ENCODE results near the gene SIX1. TPM values are rescaled to one million over a fixed set of nuclear protein-coding genes. Genes with fewer than 3 reads are reported as not detected.
A peak's percentile ranks its signal among the peaks of the same experiment; 100 is the strongest.

Gene SIX1
- total and polyA plus RNA-seq, 7 experiments from 2014 or later = 0.70 TPM; not detected in 6

DNA sequence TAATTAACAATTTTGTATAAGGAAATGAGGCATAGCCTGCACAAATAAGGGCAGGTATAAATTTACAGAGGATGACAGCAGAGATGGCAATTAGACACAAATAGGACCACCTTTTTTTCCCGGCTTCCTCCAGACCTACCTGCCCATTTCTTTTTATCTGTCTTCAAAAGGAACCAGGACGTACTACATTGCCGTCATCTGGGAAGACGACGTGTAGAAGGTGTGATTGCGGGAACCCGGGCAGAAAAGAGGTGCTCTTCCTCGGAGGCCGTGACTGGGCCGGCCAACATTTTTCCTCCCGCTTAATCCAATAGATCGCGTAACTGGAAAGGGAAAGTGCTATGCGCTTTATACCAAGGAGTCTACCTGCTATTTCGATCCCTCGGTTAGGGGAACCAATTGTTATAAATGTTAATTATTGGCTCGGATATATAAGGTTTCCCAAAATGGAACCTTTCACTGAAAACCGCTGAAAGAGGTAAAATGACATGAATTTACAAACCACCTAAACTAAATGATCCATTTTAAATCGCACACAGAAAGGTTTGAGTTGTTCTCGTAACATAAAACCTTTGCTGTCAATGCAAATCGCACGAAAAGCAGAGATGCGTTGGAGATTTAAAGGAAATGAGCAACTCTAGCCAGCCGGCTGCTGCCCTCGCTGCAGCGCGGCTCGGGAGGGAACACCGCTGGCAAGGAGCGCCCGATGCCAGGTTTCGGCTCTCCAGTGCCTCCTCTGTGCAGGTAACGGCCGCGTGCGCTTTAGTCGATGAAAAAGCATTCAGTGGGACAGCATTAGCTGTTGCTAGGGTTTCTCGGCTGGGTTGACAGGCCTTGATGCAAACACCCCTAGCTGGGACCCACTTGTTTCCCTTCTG, 2.8 kb upstream of the SIX1 start:
- peaks cover 14 to 44% of the 10 kb centered on the region in 2 donors for H3K27me3 ChIP-seq (ENCODE audit: control insufficient read depth in 2 of 2, insufficient read depth in 2 of 2, low read length in 2 of 2)
- peaks cover 33 to 75% (median 68%) of the 10 kb centered on the region in 7 donors for H3K4me1 Mint-ChIP-seq
- H3K4me3 Mint-ChIP-seq = peak overlapping the region; percentile 7 to 75 (median 52)
- no peak overlapping the region for H3K27ac ChIP-seq (ENCODE audit: low read depth, low read length)
- no peaks in the 10 kb centered on the region for H3K9me3 ChIP-seq (ENCODE audit: control insufficient read depth in 2 of 3, low read length in 3 of 3)
- DNase-seq (no peak), ATAC-seq (no peak)
- CTCF ChIA-PET = no interaction called here
- no peak overlapping the region for H3K27ac Mint-ChIP-seq
- intact Hi-C loops (cut with micrococcal nuclease) = loop anchor here (2.0 to 10.0 kb wide), 3 partner anchors 70 to 373 kb away; partner anchors contain the start of gene SIX4 (in 1 of the 2)
- peaks cover 0 to 14% (median 4%) of the 10 kb centered on the region in 5 donors for H3K36me3 Mint-ChIP-seq
- H3K36me3 ChIP-seq (ENCODE audit: control insufficient read depth in 2 of 3, insufficient read depth in 3 of 3, low read length in 3 of 3) = no peaks in the 10 kb centered on the region
- peaks cover 76 to 92% (median 79%) of the 10 kb centered on the region in 5 donors for H3K27me3 Mint-ChIP-seq
- no peak overlapping the region for H3K4me3 ChIP-seq (ENCODE audit: low read length)
- H3K4me1 ChIP-seq (ENCODE audit: control insufficient read depth in 2 of 2, insufficient read depth in 2 of 2, low read length in 2 of 2) = peaks cover 12 to 28% of the 10 kb centered on the region in 2 donors
- peaks cover 0 to 9% (median 0%) of the 10 kb centered on the region in 11 donors for H3K9me3 Mint-ChIP-seq
- POLR2A ChIA-PET = no interaction called here

DNA sequence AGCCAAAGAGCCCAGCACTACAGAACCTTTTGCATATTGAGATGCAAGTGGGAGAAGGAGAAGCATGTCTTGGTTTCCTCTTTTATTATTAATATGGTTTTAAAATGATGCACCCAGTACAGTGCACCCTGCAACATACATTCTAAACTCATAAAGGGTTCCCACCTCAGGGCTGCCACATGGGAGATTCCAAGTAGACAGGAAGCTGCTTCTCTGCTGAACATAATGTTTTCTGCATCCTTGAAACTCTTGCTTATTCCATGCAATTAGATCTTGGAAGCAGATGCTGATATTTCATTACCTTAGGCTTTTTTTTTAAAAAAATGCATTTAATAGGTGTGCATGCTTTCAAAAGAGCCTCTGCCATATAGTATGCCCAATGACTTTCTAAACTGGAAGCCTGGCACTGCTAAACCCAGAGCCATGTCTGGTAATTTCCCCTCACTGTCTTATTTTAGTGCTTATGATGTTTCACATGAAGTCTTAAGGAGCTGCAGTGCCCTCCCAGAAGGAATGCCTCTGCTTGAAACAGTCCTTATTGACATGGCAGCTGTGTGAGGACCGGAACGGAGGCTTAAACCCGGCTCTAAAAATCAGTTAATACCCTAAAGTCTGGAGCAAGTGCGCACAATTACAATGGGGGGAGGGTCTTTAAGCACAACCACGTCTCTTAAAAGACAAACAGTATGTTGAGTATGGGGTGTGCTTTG, 2.0 kb upstream of the SIX1 start:
- Mint-ChIP-seq H3K27ac (no peak overlapping the region), H3K27me3 (peaks cover 82 to 95% (median 85%) of the 10 kb centered on the region in 5 donors), H3K4me3 (peak overlapping the region in 8 of 10 donors; percentile 31 to 75 (median 64)), H3K36me3 (peaks cover 0 to 14% (median 4%) of the 10 kb centered on the region in 5 donors), H3K4me1 (peaks cover 33 to 80% (median 70%) of the 10 kb centered on the region in 7 donors), H3K9me3 (peaks cover 0 to 9% (median 0%) of the 10 kb centered on the region in 11 donors)
- Histone ChIP-seq H3K9me3 (ENCODE audit: control insufficient read depth in 2 of 3, low read length in 3 of 3) (no peaks in the 10 kb centered on the region), H3K27ac (ENCODE audit: low read depth, low read length) (no peak overlapping the region), H3K4me1 (ENCODE audit: control insufficient read depth in 2 of 2, insufficient read depth in 2 of 2, low read length in 2 of 2) (peaks cover 8 to 23% of the 10 kb centered on the region in 2 donors), H3K27me3 (ENCODE audit: control insufficient read depth in 2 of 2, insufficient read depth in 2 of 2, low read length in 2 of 2) (peaks cover 10 to 49% of the 10 kb centered on the region in 2 donors), H3K4me3 (ENCODE audit: low read length) (no peak overlapping the region), H3K36me3 (ENCODE audit: control insufficient read depth in 2 of 3, insufficient read depth in 3 of 3, low read length in 3 of 3) (no peaks in the 10 kb centered on the region)
- intact Hi-C loops (cut with micrococcal nuclease) = loop anchor here (5.0 to 10.0 kb wide), 2 partner anchors 71 to 374 kb away; partner anchors contain the start of gene SIX4 (in 1 of the 2)
- DNase-seq (no peak), ATAC-seq (no peak)
- CTCF ChIA-PET = no interaction called here
- POLR2A ChIA-PET = no interaction called here

DNA sequence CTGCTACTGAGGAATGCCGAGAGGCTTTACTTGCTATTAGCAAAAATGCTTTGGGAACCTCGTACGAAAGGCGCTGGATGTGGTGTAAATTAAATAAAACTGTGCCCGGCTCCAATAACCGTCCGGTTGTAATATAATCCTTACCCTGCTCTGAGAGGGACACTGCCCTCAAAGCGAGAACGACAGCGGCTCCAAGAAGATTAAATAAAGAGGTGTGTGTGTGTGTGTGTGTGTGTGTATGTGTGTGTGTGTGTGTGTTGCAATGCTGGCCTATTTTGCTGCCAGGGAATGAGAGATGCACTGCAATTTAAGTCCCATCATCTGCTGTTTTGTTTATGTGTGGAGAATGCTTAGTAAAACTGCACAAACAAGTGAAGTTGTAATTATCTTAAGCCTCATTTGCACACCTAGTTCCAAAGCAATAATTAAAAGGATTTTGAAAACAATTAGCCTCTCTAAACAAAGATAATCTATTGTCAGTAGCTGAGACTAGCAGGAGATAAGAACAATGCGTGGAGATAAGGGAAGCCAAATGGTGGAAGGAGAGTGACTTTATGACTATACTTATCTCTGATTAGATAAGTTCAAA, 1.2 kb upstream of the SIX1 start:
- H3K4me1 Mint-ChIP-seq = peaks cover 26 to 77% (median 63%) of the 10 kb centered on the region in 7 donors
- H3K36me3 Mint-ChIP-seq = peaks cover 0 to 8% (median 4%) of the 10 kb centered on the region in 5 donors
- Histone ChIP-seq H3K36me3 (ENCODE audit: control insufficient read depth in 2 of 3, insufficient read depth in 3 of 3, low read length in 3 of 3) (no peaks in the 10 kb centered on the region), H3K9me3 (ENCODE audit: control insufficient read depth in 2 of 3, low read length in 3 of 3) (no peaks in the 10 kb centered on the region), H3K27me3 (ENCODE audit: control insufficient read depth in 2 of 2, insufficient read depth in 2 of 2, low read length in 2 of 2) (peaks cover 10 to 56% of the 10 kb centered on the region in 2 donors), H3K4me3 (ENCODE audit: low read length) (no peak overlapping the region), H3K27ac (ENCODE audit: low read depth, low read length) (no peak overlapping the region), H3K4me1 (ENCODE audit: control insufficient read depth in 2 of 2, insufficient read depth in 2 of 2, low read length in 2 of 2) (peaks cover 8 to 17% of the 10 kb centered on the region in 2 donors)
- H3K4me3 Mint-ChIP-seq = peak overlapping the region in 8 of 10 donors; percentile 25 to 73 (median 54)
- no peak for ATAC-seq
- H3K27me3 Mint-ChIP-seq = peaks cover 81 to 94% (median 85%) of the 10 kb centered on the region in 5 donors
- intact Hi-C loops (cut with micrococcal nuclease) = loop anchor here (5.0 to 10.0 kb wide), 2 partner anchors 72 to 374 kb away; partner anchors contain the start of gene SIX4 (in 1 of the 2)
- POLR2A ChIA-PET = no interaction called here
- no peak for DNase-seq
- CTCF ChIA-PET = no interaction called here
- H3K27ac Mint-ChIP-seq = peak overlapping the region in 1 of 9 donors; percentile 76
- H3K9me3 Mint-ChIP-seq = peaks cover 0 to 7% (median 0%) of the 10 kb centered on the region in 11 donors

DNA sequence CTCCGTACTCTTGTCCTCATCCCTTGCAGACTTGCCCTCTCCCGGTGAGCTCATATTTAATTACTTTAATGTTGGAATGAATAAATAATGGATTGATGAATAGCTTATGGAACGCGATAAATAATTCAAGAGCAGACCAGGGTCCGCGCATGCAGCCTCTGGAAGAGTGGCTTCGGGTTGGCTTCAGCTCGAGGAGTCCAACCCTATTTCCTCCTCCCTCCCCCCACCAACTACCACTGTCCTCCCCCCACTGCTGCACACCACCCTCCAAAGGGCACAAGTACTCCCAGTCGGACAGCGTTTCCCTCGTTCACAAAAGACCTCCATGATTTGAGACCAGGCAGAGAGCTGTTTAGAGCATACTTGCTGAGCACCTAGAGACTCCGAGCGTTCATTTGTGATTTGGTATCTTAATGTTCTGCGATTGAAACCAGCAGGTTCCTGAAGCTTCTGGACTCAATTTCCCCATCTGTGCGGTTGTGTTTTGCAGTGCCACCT, 647 bp upstream of the SIX1 start:
- Histone ChIP-seq H3K36me3 (ENCODE audit: control insufficient read depth in 2 of 3, insufficient read depth in 3 of 3, low read length in 3 of 3) (no peaks in the 10 kb centered on the region), H3K9me3 (ENCODE audit: control insufficient read depth in 2 of 3, low read length in 3 of 3) (no peaks in the 10 kb centered on the region), H3K4me1 (ENCODE audit: control insufficient read depth in 2 of 2, insufficient read depth in 2 of 2, low read length in 2 of 2) (peaks cover 8 to 17% of the 10 kb centered on the region in 2 donors), H3K4me3 (ENCODE audit: low read length) (no peak overlapping the region), H3K27ac (ENCODE audit: low read depth, low read length) (no peak overlapping the region), H3K27me3 (ENCODE audit: control insufficient read depth in 2 of 2, insufficient read depth in 2 of 2, low read length in 2 of 2) (peaks cover 10 to 53% of the 10 kb centered on the region in 2 donors)
- POLR2A ChIA-PET = no interaction called here
- Mint-ChIP-seq H3K27ac (peak overlapping the region in 1 of 9 donors; percentile 76), H3K4me1 (peaks cover 26 to 73% (median 59%) of the 10 kb centered on the region in 7 donors), H3K9me3 (peaks cover 0 to 7% (median 0%) of the 10 kb centered on the region in 11 donors), H3K27me3 (peaks cover 81 to 94% (median 85%) of the 10 kb centered on the region in 5 donors), H3K4me3 (peak overlapping the region in 9 of 10 donors; percentile 32 to 79 (median 68)), H3K36me3 (peaks cover 0 to 6% (median 4%) of the 10 kb centered on the region in 5 donors)
- no peak for ATAC-seq
- CTCF ChIA-PET = no interaction called here
- intact Hi-C loops (cut with micrococcal nuclease) = loop anchor here (5.0 to 10.0 kb wide), 2 partner anchors 72 to 375 kb away; partner anchors contain the start of gene SIX4 (in 1 of the 2)
- DNase-seq = no peak

DNA sequence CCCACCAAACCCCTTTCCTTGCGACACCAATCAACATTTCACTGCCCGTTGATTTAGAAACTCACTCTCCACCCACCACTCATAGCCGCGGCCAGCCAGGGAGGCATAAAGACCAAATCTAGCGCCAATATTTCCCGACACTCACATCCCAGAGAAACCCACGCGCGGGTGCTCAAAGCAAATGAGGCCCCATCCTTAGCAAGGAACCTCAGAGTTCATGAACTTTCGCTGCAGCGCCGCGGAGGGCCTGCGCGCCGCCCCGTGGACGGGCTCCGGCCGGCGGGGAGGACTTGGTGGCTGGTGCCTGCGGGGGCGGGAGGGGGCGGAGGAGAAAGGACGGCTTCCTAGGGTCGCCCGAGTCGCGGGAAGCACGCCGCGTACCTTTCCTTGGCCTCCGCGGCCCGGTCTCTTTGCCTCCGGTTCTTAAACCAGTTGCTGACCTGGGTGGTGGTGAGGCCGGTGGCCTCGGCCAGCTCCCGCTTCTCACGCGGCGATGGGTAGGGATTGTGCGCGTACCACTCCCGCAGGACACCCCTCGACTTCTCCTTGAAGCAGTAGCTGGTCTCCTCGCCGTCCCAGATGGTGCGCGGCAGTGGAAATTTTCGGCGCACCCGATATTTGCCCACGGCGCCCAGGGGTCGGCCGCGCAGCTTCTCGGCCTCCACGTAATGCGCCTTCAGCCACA, 886 bp downstream of the SIX1 start:
- DNase-seq = no peak
- Mint-ChIP-seq H3K4me3 (peak overlapping the region; percentile 57 to 72 (median 66)), H3K27me3 (peaks cover 81 to 94% (median 85%) of the 10 kb centered on the region in 5 donors), H3K36me3 (peaks cover 0 to 4% (median 0%) of the 10 kb centered on the region in 5 donors), H3K27ac (peak overlapping the region in 1 of 9 donors; percentile 46), H3K4me1 (peaks cover 21 to 61% (median 50%) of the 10 kb centered on the region in 7 donors), H3K9me3 (peaks cover 0 to 4% (median 0%) of the 10 kb centered on the region in 11 donors)
- Histone ChIP-seq H3K36me3 (ENCODE audit: control insufficient read depth in 2 of 3, insufficient read depth in 3 of 3, low read length in 3 of 3) (no peaks in the 10 kb centered on the region), H3K4me1 (ENCODE audit: control insufficient read depth in 2 of 2, insufficient read depth in 2 of 2, low read length in 2 of 2) (peaks cover 8 to 18% of the 10 kb centered on the region in 2 donors), H3K27ac (ENCODE audit: low read depth, low read length) (no peak overlapping the region), H3K9me3 (ENCODE audit: control insufficient read depth in 2 of 3, low read length in 3 of 3) (no peaks in the 10 kb centered on the region), H3K27me3 (ENCODE audit: control insufficient read depth in 2 of 2, insufficient read depth in 2 of 2, low read length in 2 of 2) (peaks cover 4 to 41% of the 10 kb centered on the region in 2 donors), H3K4me3 (ENCODE audit: low read length) (no peak overlapping the region)
- POLR2A ChIA-PET = no interaction called here
- intact Hi-C loops (cut with micrococcal nuclease) = no loop called here
- CTCF ChIA-PET = no interaction called here
- no peak for ATAC-seq
